ENCODE results near the gene VAT1L.

The VAT1L gene, protein sequence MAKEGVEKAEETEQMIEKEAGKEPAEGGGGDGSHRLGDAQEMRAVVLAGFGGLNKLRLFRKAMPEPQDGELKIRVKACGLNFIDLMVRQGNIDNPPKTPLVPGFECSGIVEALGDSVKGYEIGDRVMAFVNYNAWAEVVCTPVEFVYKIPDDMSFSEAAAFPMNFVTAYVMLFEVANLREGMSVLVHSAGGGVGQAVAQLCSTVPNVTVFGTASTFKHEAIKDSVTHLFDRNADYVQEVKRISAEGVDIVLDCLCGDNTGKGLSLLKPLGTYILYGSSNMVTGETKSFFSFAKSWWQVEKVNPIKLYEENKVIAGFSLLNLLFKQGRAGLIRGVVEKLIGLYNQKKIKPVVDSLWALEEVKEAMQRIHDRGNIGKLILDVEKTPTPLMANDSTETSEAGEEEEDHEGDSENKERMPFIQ

DNA sequence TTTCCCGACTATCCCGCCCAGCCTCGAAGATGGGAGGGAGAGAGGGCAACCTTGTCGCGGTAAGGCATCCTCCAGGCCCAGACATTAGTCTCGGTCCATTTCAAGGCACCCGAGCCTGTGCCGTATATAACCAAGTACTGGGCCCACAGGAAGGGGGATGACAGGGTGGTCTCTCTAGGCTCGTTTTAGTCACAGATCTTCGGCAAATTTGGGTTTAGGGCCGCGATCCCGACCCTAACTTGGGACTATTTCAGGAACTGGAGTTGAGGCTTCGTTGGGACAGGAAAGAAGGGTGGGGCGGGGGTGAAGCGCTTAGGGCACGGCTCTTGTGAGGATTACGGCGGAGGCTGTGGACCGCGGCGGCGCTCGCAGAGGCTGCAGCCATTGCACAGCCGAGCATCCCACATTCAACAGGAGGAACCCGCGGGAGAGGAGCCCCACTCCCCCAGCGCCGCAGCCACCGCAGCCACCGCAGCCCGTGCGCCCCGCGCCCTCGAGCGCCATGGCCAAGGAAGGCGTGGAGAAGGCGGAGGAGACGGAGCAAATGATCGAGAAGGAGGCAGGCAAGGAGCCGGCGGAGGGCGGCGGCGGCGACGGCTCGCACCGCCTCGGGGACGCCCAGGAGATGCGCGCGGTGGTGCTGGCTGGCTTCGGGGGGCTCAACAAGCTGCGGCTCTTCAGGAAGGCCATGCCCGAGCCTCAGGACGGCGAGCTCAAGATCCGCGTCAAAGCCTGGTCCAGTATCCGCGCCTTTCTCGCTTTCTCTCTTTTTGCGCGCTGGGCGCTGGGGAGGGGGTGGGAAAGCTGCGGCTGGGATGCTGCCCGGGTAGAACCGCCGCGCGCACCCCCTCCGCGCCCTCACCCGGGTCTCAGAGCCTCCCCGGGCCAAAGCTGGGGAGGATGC, at the start of gene VAT1L:
Gene VAT1L (plus strand): TSS at position 384 of the 904 bp plus-strand sequence. CDS start 119 bp downstream, at position 503.
- DNase-seq (ENCODE audit: insufficient read length, low spot score) = peak; percentile 56
- FAIRE-seq = peak; percentile 75

DNA sequence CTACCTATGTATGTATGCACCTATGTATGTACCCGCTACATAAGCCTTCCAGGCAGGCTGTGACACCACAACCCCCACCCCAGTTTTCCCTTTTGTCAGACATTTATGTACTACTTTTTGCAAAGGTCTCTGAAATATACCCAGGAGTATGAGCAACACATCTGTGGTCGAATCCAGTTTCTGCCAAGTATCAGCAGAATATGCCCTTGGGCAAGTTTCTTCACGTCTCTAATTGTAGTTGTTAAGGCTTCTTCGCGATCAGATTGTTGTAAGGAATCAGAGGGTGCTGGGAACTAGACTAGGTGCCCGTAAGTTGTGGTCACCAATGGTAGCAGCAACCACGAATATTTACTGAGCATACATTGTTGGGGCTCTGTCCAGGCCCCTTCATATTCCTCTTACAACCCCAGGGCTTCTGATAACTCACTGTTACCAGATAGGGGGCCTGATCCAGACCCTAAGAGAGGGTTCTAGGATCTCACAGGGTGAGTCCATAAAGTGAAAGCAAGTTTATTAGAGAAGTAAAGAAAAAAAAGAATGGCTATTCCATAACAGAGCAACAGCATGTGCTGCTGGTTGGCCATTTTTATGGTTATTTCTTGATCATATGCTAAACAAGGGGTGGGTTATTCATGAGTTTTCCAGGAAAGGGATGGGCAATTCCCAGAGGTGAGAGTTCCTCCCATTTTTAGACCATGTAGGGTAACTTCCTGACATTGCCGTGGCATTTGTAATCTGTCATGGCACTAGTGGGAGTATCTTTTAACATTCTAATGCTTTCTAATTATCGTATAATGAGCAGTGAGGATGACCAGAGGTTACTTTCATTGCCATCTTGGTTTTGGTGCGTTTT, 49.4 kb upstream of the VAT1L start:
- no peak for FAIRE-seq
- no peak for DNase-seq (ENCODE audit: insufficient read length, low spot score)

DNA sequence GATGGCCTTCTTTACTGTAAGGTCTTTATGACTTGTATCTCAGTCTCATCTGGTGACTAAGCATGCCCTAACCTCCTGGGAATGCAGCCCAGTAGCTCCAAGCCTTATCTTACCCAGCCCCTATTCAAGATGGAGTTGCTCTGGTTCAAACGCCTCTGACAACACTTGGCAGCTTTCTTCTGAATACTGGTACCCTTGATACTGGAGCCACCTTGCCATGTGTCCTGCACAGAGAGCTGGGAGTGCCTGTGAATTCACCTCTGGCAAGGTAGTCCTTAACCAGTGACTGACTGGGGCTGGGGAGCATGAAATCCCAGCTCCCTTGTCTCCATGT, 48.8 kb upstream of the VAT1L start:
- peak; percentile 20 for FAIRE-seq
- DNase-seq (ENCODE audit: insufficient read length, low spot score) = no peak

DNA sequence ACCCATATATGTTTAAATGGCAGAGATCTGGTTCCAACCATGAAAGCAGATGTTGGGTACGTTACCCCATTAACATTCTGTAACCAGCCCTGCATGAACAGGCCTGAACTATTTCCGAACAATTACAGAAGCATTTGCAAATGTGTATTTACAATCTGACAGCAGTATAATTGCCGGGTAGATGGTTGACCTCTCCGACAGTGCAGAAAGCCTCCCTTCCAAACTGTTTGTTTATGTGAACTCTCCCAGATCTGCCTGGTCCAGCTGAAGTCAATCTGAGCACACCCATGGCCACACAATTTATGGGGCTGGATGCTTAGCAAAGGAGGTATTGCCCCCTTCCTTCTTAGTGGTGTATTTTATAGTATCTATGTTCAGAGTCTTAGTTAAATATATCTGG, 44.2 kb upstream of the VAT1L start:
- FAIRE-seq = no peak
- no peak for DNase-seq (ENCODE audit: insufficient read length, low spot score)

DNA sequence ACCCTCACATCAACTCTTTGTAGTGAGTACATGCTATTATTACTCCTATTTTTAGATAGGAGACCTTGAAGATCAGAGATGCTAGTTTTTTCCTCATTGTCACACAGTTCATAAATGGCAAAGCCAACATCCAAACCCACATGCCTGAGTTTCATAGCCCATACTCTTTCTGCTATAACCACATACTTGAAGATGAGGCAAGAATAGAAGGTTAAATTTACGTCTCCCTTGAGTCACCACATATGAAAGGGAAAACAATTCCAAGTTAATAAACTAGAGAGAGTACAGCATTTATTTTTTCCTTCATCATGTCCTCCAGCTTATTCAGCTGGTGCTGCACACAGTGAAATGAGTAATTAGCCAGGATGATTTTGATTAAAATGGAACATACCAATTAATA, 42.4 kb upstream of the VAT1L start:
- no peak for FAIRE-seq
- no peak for DNase-seq (ENCODE audit: insufficient read length, low spot score)

DNA sequence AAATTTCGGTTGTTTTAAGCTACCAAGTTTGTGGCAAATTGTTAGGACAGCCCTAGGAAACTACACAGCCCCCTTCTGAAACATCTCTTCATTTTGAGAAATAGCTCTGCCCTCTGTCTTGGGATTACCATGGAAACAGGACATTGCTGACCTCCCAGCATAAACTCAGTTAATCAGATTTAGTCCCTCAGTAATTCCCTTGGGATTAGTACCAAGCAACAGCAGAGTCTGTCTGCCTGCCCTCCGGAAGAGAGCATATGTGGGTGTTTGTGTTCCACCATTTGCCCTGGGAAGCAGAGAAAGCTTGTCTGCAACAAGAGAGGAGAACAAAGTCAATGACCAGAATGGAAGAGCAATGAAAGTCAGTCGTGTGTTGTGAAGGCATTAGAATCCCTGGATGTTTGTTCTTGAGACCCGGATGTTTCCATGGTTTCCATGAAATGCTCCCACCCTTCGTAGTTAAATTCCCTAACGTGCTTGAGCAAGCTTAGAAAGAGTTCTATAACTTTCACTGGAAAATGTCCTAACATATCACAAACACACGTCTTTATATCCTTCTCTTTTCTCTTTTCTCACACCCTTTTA, 39.9 kb upstream of the VAT1L start:
- no peak for FAIRE-seq

DNA sequence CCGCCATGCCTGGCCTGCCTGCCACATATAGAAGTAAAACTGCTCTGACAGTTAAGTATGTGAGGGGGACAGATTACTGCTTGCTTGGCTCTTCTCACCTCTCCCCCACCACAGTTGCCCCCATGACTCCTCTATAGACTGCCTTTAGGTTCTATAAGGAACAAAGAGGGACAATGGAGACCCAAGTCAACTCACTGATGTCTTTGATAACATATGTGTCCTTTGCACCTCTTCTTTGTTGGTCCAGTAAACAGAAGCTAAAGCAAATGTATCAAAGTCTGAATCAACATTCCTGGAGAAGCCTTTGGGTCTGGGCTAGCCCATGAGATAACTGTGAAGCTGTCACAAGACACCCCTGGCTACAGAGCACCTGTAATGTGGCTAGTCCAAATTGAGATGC, 38.9 kb upstream of the VAT1L start:
- FAIRE-seq = no peak
- DNase-seq (ENCODE audit: insufficient read length, low spot score) = no peak

More for the DNA sequence above, 39.9 kb upstream of the VAT1L start:
- DNase-seq (ENCODE audit: insufficient read length, low spot score) = no peak

DNA sequence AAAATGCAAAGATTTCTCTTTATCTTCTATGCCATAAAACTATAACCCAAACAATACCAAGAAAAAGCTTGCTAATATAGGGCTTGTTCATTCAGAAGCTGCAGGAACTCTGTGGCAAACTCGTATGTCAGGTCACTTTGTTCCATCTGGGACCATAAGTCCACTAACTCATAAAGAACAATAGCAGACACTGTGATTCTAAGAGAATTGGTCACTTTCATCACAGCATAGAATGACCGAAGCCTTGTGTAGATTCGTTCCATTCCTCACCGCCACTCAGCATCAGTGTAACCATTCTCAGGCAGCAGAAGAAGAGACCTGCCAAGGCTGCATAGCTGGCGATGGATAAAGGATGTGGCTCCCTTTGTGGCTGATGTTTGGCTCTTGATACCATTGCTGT, 30.3 kb upstream of the VAT1L start:
- DNase-seq (ENCODE audit: insufficient read length, low spot score) (no peak), FAIRE-seq (no peak)

DNA sequence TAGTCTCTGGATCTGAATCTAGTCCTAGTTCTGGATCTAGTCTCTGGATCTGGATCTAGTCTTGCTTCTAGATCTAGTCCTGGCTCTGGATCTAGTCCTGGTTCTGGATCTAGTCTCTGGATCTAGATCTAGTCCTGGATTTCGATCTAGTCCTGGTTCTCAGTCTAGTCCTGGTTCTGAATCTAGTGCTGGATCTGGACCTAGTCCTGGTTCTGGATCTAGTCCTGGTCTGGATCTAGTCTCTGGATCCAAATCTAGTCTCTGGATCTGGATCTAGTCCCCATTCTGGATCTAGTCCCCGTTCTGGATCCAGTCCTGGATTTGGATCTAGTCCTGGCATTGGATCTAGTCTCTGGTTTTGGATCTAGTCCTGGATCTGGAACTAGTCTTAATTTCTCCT, 29.9 kb upstream of the VAT1L start:
- DNase-seq (ENCODE audit: insufficient read length, low spot score) (no peak), FAIRE-seq (no peak)

DNA sequence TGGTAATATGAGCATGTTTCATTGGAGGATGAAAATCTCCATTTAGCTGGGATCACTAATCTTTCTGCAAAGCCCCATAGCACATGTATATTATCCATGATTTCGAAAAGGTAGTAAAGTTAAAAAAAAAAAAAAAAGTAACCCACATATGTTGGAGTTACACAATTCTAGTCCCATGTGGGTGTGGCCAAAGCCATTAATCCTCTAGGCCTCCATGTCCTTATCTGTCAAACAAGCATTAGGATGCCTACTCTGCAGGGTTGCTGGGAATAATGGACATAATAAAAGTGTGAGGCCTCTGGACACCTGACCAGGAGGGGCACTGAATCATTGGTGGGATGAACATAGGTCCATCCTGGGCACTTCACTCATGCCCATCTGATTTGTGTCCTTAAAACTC, 29.2 kb upstream of the VAT1L start:
- DNase-seq (ENCODE audit: insufficient read length, low spot score) (no peak), FAIRE-seq (no peak)

DNA sequence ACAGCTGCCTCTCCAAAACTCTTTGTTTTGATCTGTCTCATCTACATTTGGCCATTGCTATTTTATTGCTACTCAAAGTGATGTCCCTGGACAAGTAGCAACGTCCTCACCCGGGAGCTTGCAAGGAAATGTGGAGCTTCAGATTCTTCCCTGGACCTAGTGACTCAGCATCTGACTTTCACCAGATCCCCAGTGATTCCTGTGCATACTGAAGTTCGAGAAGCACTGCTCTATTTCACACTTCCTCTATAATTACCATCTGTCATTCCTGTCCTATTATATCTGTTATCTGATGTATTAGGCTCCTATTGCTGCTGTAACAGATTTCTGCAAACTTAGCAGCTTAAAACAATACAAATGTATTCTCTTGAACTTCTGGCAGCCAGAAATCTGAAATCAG, 28.5 kb upstream of the VAT1L start:
- DNase-seq (ENCODE audit: insufficient read length, low spot score) (no peak), FAIRE-seq (no peak)

DNA sequence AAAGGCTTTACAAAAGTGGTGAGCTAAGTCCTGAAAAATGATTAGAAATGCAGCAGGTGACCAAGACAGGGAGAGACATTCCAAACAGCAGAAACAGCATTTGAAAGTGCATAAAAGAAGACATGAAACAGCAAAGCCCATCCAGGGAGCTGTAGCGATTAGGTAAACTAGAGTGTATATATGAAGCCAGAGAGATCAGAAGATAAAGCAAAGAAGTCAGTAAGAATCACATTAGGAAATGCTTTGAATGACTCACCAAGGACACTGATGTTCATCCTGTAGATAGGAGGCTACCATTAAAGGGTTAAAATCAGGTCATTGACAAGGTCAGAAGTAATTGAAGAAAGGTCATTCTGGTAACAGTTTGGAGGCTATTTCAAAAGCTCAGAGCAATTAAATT, 27.6 kb upstream of the VAT1L start:
- FAIRE-seq (no peak), DNase-seq (ENCODE audit: insufficient read length, low spot score) (no peak)

DNA sequence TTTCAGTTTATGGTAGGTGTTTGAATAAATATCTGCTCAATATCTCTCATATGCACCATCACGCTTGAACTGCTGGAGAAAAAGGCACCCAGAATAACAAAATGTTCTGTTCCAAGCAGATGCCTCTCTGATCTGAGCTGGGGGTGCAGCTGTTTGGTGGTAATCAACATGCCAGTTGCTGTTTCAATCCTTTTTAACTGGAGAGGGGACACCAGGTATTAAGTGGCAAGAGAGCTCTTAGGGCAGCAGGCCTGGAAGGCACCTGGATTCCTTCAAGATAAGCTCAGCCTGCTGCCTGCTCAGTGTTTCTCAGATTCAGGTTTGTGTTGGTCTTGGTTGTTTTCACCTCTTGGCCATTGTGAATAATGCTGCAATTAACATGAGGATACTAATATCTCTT, 27.2 kb upstream of the VAT1L start:
- FAIRE-seq = no peak

DNA sequence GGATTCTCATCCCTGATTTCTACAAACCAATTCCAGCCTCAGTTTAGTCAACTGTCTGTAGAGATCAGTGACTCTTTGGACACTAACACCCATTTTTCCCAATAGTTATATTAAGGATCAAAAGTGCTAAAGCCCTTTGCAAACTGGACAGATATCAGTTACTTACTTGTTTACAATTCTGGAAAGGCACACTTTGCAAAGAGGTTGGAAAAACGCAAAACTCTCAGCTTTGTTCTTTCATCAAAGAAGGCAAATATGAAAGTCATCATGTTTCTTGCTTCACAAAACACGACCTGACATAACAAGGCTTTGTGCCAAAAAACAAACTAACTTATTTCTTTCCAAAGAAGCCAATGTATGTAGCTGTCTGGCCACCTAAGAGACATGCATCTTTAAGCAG, 26.1 kb upstream of the VAT1L start:
- DNase-seq (ENCODE audit: insufficient read length, low spot score) (no peak), FAIRE-seq (no peak)

More for the DNA sequence above, 27.2 kb upstream of the VAT1L start:
- no peak for DNase-seq (ENCODE audit: insufficient read length, low spot score)

DNA sequence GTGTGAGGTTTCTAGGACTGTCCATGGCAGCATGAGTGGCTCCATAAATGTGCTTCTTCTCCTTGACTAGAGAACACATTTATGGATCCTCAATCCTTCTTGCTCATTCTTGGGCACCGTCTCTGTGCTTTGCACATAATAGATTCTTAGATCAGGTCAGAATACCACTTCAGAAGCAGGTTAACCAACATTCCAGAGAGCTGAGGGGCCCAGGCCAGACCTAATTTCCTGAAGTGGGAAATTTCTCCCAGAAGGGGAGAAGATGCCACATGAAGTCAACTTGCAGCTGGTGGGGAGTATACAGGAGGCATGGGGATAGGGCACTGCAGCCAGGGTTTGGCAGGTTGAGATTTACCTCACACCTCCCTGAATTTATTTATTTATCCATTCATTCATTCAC, 24.4 kb upstream of the VAT1L start:
- FAIRE-seq = no peak
- no peak for DNase-seq (ENCODE audit: insufficient read length, low spot score)

DNA sequence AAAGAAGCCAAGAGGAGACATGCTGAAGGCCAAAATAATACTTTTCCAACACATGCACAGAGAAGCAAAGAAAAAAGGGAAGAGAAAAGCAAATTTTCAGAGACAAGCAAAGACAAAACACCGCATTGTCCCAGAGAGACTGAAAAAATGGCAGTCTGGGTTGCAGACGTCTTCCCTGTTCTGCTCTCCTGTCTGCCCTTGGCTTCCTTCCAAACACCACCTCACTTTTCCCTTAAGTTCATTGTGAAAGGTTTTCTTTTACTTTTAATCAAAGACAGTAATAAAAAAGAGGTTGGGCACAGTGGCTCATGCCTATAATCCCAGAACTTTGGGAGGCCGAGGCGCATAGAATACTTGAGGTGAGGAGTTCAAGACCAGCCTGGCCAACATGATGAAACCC, 21.2 kb upstream of the VAT1L start:
- no peak for FAIRE-seq
- no peak for DNase-seq (ENCODE audit: insufficient read length, low spot score)

DNA sequence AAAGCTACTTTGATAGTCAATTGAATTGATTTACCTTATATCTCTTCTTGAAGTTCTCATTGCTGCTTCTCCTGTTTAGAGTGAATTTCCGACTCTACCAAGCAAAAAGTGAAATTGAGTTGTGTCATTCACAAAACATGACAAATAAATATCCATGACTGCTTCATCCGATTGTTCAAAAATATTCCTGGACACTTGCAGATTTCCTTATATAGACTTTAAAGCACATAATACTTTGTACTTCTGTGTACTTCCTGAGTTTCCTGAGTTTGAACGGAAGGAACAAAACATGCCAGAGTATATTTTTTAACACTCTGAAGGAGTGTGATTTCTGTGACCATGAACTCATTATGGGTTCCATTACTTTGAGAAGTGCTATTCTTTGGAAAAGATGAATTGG, 20.5 kb upstream of the VAT1L start:
- FAIRE-seq (no peak), DNase-seq (ENCODE audit: insufficient read length, low spot score) (no peak)

DNA sequence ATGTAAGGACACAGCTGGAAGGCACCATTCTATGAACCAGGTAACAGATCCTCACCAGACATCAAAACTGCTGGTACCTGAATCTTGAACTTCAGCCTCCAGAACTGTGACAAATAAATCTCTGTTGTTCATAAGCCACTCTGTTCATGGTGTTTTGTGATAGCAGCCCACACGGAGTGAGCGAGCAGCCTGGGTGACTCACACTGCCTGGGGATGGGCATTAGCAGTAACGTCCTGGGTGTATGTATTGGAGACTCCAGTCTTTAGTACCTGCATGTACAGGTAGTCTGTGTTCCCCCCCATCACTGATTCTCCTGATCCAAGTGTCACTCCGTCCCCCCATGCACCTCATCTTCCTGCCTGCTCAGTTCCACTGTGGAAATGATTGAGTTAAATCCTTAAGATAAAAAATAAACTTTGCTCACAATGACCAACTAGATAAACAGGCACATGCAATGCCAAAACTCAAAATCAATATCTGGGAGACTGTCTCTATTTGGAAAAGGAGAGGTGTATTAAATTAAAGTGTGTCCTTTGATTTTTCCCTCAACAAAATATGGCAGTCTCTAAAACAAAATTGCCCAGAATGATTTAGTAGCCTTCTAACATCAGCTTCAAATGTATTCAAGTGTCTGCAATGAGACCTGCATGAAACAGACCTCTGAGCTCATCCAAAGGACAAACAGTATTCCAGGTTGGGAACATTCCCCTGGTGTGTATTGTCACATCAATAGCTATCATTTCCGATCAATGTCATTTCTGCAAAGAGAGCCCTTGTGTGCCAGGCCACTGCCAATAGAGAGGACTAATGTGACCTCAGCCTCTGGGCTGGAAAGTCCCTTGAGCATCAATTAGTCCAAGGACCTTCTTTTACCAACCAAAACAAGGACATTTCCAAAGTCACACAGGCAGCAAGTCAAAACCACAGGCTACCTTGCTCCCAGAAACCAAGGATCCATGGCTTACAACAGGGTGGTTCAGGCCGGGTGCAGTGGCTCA, 12.2 kb upstream of the VAT1L start:
- DNase-seq (ENCODE audit: insufficient read length, low spot score) (no peak), FAIRE-seq (peak; percentile 65)

DNA sequence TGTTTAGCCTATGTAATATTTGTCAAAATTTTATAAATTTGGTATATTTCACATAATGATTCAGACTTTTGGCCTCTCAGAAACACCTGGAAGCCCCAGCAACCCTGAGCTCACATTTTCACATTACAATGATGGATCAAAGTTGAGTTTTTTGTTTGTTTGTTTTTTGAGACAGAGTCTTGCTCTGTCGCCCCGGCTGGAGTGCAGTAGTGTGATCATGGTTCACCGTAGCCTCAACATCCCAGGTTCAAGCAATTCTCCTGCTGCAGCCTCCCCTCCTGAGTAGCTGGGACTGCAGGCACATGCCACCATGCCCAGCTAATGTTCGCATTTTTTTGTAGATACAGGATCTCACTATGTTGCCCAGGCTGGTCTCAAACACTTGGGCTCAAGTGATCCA, 10.6 kb upstream of the VAT1L start:
- no peak for FAIRE-seq
- no peak for DNase-seq (ENCODE audit: insufficient read length, low spot score)

Data from HTR-8/SVneo (cell line).